DOHH2 (cell line): ENCODE measurements around the gene POLR2A.

Experiments
- CTCF ChIP-seq: fragments of 200-600 bp; sonication (generic); IDR thresholded peaks from one replicate; pipeline ENCODE4 v1.5.1; 2014; ENCODE audit warnings: antibody characterized with exemption, mild to moderate bottlenecking, low read depth, low read length; ENCODE audit not compliant: poor library complexity, severe bottlenecking
- EZH2phosphoT487 ChIP-seq: fragments of 200-600 bp; sonication (generic); IDR thresholded peaks from 2 replicates; pipeline ENCODE4 v1.6.1; 2017; ENCODE audit warnings: borderline replicate concordance, mild to moderate bottlenecking, antibody characterized with exemption, low read length, moderate library complexity, mixed read lengths

DNA sequence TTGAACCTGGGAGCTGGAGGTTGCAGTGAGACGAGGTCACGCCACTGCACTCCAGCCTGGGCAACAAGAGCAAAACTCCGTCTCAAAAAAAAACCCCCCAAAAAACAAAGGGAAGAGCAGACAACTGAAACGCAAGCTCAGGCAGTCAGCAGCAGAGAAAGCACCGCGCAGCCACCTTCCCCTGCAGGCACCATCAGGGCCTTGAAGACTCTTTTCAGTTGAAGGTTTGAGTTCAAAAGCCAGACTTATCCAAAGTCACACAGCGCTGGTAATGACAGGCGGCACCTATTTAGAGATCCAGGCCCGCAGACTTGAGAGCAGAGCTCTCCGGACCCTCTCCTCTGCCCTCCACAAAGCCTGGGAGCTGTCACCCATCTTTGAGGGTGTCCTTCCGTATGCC lies 15.9 kb upstream of the POLR2A start:
- TF ChIP-seq CTCF = no peak
- TF ChIP-seq EZH2phosphoT487 = no peak
